ENCODE data around the gene DLK1. TPM values are rescaled to one million over a fixed set of nuclear protein-coding genes. Genes with fewer than 3 reads are reported as not detected.

Gene DLK1
- total RNA-seq, 2 experiments from 2014 or later = not detected

GRCh38 chr14:100688598-100689461 lies 37.9 kb upstream of the DLK1 start:
- Mint-ChIP-seq H3K27me3 (peaks cover 3% of the 10 kb centered on the region), H3K9me3 (no peaks in the 10 kb centered on the region), H3K36me3 (ENCODE audit: low read depth) (no peaks in the 10 kb centered on the region), H3K4me3 (no peak overlapping the region), H3K4me1 (ENCODE audit: low read depth) (no peaks in the 10 kb centered on the region), H3K27ac (no peak overlapping the region)
- ATAC-seq (no peak), DNase-seq (no peak)
- POLR2A ChIA-PET = no interaction called here
- intact Hi-C loops (cut with micrococcal nuclease) = no loop called here
- CTCF ChIA-PET = no interaction called here
- TF ChIP-seq CTCF (IDR thresholded peaks at IDR 0.05) = no peak

- ATAC-seq = no peak
- Mint-ChIP-seq H3K27me3 (peaks cover 3% of the 10 kb centered on the region), H3K4me1 (ENCODE audit: low read depth) (no peaks in the 10 kb centered on the region), H3K36me3 (ENCODE audit: low read depth) (no peaks in the 10 kb centered on the region), H3K27ac (no peak overlapping the region), H3K9me3 (no peaks in the 10 kb centered on the region), H3K4me3 (no peak overlapping the region)
- intact Hi-C loops (cut with micrococcal nuclease) = no loop called here
- TF ChIP-seq CTCF (IDR thresholded peaks at IDR 0.05) = no peak
- CTCF ChIA-PET = interaction anchor here (1.1 kb wide), 1 partner anchor 28 kb away, joined by 3 read pairs; no protein-coding TSS in a partner anchor
- no peak for DNase-seq
- POLR2A ChIA-PET = interaction anchor here (1.8 kb wide), 1 partner anchor 11 kb away, joined by 6 read pairs; no protein-coding TSS in a partner anchor
Observed at GRCh38 chr14:100690672-100691071, 36.0 kb upstream of the DLK1 start.

- Mint-ChIP-seq H3K27ac (no peak overlapping the region), H3K36me3 (ENCODE audit: low read depth) (no peaks in the 10 kb centered on the region), H3K27me3 (peaks cover 3% of the 10 kb centered on the region), H3K4me1 (ENCODE audit: low read depth) (no peaks in the 10 kb centered on the region), H3K9me3 (no peaks in the 10 kb centered on the region), H3K4me3 (no peak overlapping the region)
- ChIA-PET POLR2A (interaction anchor here (0.6 to 1.8 kb wide), 2 partner anchors 10 to 294 kb away, joined by 4 to 6 read pairs; no protein-coding TSS in a partner anchor), CTCF (no interaction called here)
- DNase-seq (no peak), ATAC-seq (no peak)
- intact Hi-C loops (cut with micrococcal nuclease) = no loop called here
- no peak for TF ChIP-seq CTCF (IDR thresholded peaks at IDR 0.05)
Observed at GRCh38 chr14:100691395-100692056, 35.2 kb upstream of the DLK1 start.

- ATAC-seq = no peak
- H3K4me1 Mint-ChIP-seq (ENCODE audit: low read depth) = no peaks in the 10 kb centered on the region
- intact Hi-C loops (cut with micrococcal nuclease) = no loop called here
- ChIA-PET POLR2A (interaction anchor here (1.8 kb wide), 1 partner anchor 10 kb away, joined by 6 read pairs; no protein-coding TSS in a partner anchor), CTCF (no interaction called here)
- TF ChIP-seq CTCF (IDR thresholded peaks at IDR 0.05) = no peak
- H3K27me3 Mint-ChIP-seq = peaks cover 3% of the 10 kb centered on the region
- H3K4me3 Mint-ChIP-seq = no peak overlapping the region
- H3K27ac Mint-ChIP-seq = no peak overlapping the region
- DNase-seq = no peak
- no peaks in the 10 kb centered on the region for H3K9me3 Mint-ChIP-seq
- H3K36me3 Mint-ChIP-seq (ENCODE audit: low read depth) = no peaks in the 10 kb centered on the region
Observed at GRCh38 chr14:100692256-100692655, 34.4 kb upstream of the DLK1 start.
